Type B pancreatic cell (in vitro differentiated cells): ENCODE measurements around the gene CTAG1B. TPM values are rescaled to one million over a fixed set of nuclear protein-coding genes. Genes with fewer than 3 reads are reported as not detected.
A peak's percentile ranks its signal among the peaks of the same experiment; 100 is the strongest.

Experiments used
- DNase-seq: peaks from one replicate; pipeline ENCODE4 v3.0.0; 2021; ENCODE audit warnings: mixed read lengths; ENCODE audit not compliant: unreplicated experiment; ENCODE audit errors: extremely low spot score
- H3K27ac Mint-ChIP-seq: 2 replicates; pipeline ENCODE4 v1.8.0; 2021; ENCODE audit warnings: mild to moderate bottlenecking, mixed read lengths
- H3K27me3 Mint-ChIP-seq: 2 replicates; pipeline ENCODE4 v1.8.0; 2021; ENCODE audit warnings: mixed read lengths
- H3K36me3 Mint-ChIP-seq: 2 replicates; pipeline ENCODE4 v1.8.0; 2021; ENCODE audit warnings: mixed read lengths
- H3K4me1 Mint-ChIP-seq: one replicate; pipeline ENCODE4 v1.8.0; 2021; ENCODE audit warnings: mixed read lengths; ENCODE audit not compliant: unreplicated experiment
- H3K4me3 Mint-ChIP-seq: 2 replicates; pipeline ENCODE4 v1.8.0; 2021; ENCODE audit warnings: mild to moderate bottlenecking, mixed read lengths
- H3K9me3 Mint-ChIP-seq: 2 replicates; pipeline ENCODE4 v1.8.0; 2021; ENCODE audit warnings: mixed read lengths
- total RNA-seq: library from RNA; stranded (reverse); gene quantifications from 2 replicates; pipeline ENCODE4 v1.2.1, GENCODE V29; 2021; ENCODE audit warnings: low replicate concordance
- TF ChIP-seq, protein P1 (sequence below): fragments of 200-600 bp; sonication (generic); conservative IDR thresholded peaks from 2 replicates; pipeline ENCODE4 v1.5.0; 2021; ENCODE audit warnings: antibody characterized with exemption, mild to moderate bottlenecking

CTAG1B gene
- total RNA-seq, 1 donor from 2014 or later, result not detected

DNA sequence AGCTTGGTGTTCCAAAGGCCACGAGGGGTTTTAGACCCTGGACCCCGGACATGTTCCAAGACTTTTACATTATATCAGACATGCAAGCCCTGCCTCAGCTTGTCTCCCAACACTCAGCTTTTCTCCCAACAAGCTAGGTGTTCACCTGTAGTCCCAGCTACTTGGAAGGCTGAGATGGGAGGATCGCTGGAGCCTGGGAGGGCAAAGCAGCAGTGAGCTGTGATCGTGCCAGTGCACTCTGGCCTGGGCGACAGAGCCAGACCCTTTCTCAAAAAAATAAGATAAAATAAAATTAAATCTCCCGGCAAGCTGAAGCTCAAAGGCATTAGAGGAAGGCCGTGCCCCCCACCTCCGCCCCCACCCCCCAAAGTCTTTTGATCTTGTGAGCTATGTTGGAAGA lies 20.4 kb downstream of the CTAG1B start:
- Mint-ChIP-seq H3K27me3 (peaks cover 5% of the 10 kb centered on the region), H3K4me1 (no peaks in the 10 kb centered on the region), H3K27ac (no peak overlapping the region), H3K9me3 (peaks cover 14% of the 10 kb centered on the region), H3K36me3 (no peaks in the 10 kb centered on the region), H3K4me3 (no peak overlapping the region)
- TF ChIP-seq, protein P1, sequence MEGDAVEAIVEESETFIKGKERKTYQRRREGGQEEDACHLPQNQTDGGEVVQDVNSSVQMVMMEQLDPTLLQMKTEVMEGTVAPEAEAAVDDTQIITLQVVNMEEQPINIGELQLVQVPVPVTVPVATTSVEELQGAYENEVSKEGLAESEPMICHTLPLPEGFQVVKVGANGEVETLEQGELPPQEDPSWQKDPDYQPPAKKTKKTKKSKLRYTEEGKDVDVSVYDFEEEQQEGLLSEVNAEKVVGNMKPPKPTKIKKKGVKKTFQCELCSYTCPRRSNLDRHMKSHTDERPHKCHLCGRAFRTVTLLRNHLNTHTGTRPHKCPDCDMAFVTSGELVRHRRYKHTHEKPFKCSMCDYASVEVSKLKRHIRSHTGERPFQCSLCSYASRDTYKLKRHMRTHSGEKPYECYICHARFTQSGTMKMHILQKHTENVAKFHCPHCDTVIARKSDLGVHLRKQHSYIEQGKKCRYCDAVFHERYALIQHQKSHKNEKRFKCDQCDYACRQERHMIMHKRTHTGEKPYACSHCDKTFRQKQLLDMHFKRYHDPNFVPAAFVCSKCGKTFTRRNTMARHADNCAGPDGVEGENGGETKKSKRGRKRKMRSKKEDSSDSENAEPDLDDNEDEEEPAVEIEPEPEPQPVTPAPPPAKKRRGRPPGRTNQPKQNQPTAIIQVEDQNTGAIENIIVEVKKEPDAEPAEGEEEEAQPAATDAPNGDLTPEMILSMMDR, result no peak
- DNase-seq, result no peak

DNA sequence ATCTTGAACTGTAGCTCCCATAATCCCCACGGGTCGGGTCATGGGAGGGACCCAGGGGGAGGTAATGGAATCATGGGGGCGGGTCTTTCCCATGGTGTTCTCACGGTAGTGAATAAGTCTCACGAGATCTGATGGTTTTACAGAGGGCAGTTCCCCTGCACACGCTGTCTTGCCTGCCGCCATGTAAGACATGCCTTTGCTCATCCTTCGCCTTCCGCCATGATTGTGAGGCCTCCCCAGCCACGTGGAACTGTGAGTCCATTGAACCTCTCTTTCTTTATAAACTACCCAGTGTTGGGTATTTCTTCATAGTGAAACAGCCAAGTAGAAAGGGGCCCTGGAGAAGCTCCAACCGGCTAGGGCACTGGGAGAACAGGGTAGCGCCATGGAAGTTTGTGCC lies 21.9 kb downstream of the CTAG1B start:
- Mint-ChIP-seq H3K4me3 (no peak overlapping the region), H3K4me1 (no peaks in the 10 kb centered on the region), H3K27ac (no peak overlapping the region), H3K36me3 (no peaks in the 10 kb centered on the region), H3K27me3 (peaks cover 5% of the 10 kb centered on the region), H3K9me3 (peaks cover 14% of the 10 kb centered on the region)
- TF ChIP-seq, protein P1, result no peak
- DNase-seq, result no peak

DNA sequence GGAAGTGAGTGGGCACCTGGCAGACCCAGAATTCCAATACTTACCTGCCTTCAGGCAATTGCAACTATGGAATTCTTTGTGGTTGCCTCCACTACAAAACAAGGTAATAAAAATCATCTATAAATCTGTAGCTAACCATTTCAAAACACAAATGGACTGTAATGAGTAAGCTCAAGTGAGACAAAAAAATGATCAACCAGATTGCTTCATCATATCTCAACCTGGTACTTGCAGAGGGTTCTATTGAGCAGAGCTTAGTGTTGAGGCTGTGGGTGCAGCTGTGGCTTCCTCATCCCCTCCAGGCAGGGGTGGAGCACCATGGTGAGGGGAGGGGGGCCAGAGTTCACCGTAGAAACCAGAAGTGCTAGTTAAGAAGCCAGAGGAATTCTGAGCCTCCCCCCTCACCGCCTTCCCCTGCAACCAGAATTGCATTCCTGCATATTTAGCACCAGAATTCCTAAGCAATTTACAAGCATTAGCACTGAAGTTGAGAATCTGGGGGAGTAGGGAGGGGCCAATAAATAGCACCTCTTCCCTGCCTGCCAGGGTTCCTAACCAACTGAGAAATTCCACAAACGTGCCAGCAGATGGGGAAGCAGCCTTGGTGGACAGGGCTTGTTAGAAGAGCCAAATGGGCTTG lies 22.7 kb downstream of the CTAG1B start:
- no peak overlapping the region for H3K27ac Mint-ChIP-seq
- H3K4me1 Mint-ChIP-seq, result no peaks in the 10 kb centered on the region
- H3K36me3 Mint-ChIP-seq, result no peaks in the 10 kb centered on the region
- H3K27me3 Mint-ChIP-seq, result no peaks in the 10 kb centered on the region
- DNase-seq, result peak; percentile 43
- no peak overlapping the region for H3K4me3 Mint-ChIP-seq
- TF ChIP-seq, protein P1, result no peak
- H3K9me3 Mint-ChIP-seq, result peaks cover 10% of the 10 kb centered on the region

DNA sequence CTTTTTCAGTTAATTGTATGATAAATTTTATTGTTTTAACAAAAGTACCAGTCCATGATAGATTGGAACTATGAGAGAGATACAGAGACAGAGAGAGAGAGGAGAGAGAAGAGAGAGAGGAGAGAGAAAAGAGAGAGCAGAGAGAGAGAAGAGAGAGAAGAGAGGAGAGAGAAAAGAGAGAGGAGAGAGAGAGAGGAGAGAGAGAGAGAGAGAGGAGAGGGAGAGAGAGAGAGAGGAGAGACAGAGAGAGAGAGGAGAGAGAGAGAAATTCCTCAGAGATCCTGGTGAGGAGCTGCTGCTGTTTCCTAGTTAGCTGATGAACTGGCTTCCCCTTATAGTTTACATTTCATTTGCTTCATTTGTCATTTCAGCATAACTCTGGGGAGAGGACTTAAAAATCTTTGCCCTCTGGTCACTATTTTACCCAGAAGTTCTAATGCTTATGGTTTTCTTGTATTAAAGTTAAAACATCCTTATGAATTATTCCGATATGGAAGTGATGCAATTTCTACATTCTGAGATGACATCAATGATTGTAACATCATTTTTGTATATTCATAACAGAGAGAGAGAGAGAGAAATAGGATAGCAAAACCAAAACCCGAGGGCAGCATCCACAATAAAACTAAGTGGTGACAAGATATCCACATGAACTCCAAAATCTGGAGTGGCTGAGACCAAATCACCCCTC lies 23.4 kb downstream of the CTAG1B start:
- TF ChIP-seq, protein P1, result no peak
- Mint-ChIP-seq H3K4me1 (no peaks in the 10 kb centered on the region), H3K9me3 (peaks cover 10% of the 10 kb centered on the region), H3K36me3 (no peaks in the 10 kb centered on the region), H3K27me3 (no peaks in the 10 kb centered on the region), H3K4me3 (no peak overlapping the region), H3K27ac (no peak overlapping the region)
- no peak for DNase-seq

DNA sequence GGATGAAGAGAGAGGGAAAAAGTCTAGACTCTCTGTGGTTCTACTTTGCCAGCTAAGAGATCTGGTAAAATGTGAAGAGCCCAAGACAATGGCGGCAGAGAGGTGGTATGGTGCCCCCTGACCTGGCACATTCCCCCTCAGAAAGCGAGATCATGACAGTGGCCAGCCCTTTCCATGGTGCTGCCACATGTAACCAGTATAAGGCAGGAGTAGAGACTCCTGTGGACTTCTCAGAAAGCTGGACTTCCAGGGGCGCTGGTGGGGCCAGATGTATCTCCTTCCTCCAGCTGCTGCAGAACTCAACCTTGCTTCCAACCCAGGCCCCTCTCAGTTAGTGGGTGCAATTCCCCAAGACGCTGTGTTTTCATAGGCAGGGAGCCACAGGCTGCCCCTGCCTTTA lies 24.6 kb downstream of the CTAG1B start:
- Mint-ChIP-seq H3K27ac (no peak overlapping the region), H3K36me3 (no peaks in the 10 kb centered on the region), H3K4me3 (no peak overlapping the region), H3K4me1 (no peaks in the 10 kb centered on the region), H3K9me3 (peaks cover 10% of the 10 kb centered on the region), H3K27me3 (no peaks in the 10 kb centered on the region)
- DNase-seq, result no peak
- TF ChIP-seq, protein P1, result no peak
